ENCODE data around the gene CNTLN. TPM values are rescaled to one million over a fixed set of nuclear protein-coding genes. Genes with fewer than 3 reads are reported as not detected.

CNTLN gene
- total RNA-seq, 1 donor from 2014 or later, result 13.6 TPM

- TF ChIP-seq CTCF (IDR thresholded peaks at IDR 0.05), result no peak
- H3K27ac Mint-ChIP-seq (ENCODE audit: unreplicated experiment), result no peak overlapping the region
- no peak for DNase-seq (ENCODE audit: extremely low spot score, unreplicated experiment)
- H3K4me3 Mint-ChIP-seq (ENCODE audit: unreplicated experiment), result no peak overlapping the region
- no peaks in the 10 kb centered on the region for H3K27me3 Mint-ChIP-seq (ENCODE audit: unreplicated experiment)
- H3K4me1 Mint-ChIP-seq (ENCODE audit: unreplicated experiment), result no peaks in the 10 kb centered on the region
- H3K9me3 Mint-ChIP-seq (ENCODE audit: unreplicated experiment), result no peaks in the 10 kb centered on the region
- H3K36me3 Mint-ChIP-seq (ENCODE audit: unreplicated experiment), result peaks cover 13% of the 10 kb centered on the region
These were observed 337.3 kb downstream of the CNTLN start for GRCh38 chr9:17472126-17472525.

- Mint-ChIP-seq H3K9me3 (ENCODE audit: unreplicated experiment) (no peaks in the 10 kb centered on the region), H3K4me3 (ENCODE audit: unreplicated experiment) (no peak overlapping the region), H3K36me3 (ENCODE audit: unreplicated experiment) (peaks cover 13% of the 10 kb centered on the region), H3K4me1 (ENCODE audit: unreplicated experiment) (no peaks in the 10 kb centered on the region), H3K27ac (ENCODE audit: unreplicated experiment) (no peak overlapping the region), H3K27me3 (ENCODE audit: unreplicated experiment) (no peaks in the 10 kb centered on the region)
- no peak for DNase-seq (ENCODE audit: extremely low spot score, unreplicated experiment)
- TF ChIP-seq CTCF (IDR thresholded peaks at IDR 0.05), result no peak
These were observed 341.6 kb downstream of the CNTLN start for GRCh38 chr9:17476401-17476800.

GRCh38 chr9:17477816-17478215 lies 343.0 kb downstream of the CNTLN start:
- Mint-ChIP-seq H3K4me1 (ENCODE audit: unreplicated experiment) (no peaks in the 10 kb centered on the region), H3K36me3 (ENCODE audit: unreplicated experiment) (peaks cover 13% of the 10 kb centered on the region), H3K9me3 (ENCODE audit: unreplicated experiment) (no peaks in the 10 kb centered on the region), H3K27ac (ENCODE audit: unreplicated experiment) (no peak overlapping the region), H3K4me3 (ENCODE audit: unreplicated experiment) (no peak overlapping the region), H3K27me3 (ENCODE audit: unreplicated experiment) (no peaks in the 10 kb centered on the region)
- DNase-seq (ENCODE audit: extremely low spot score, unreplicated experiment), result no peak
- no peak for TF ChIP-seq CTCF (IDR thresholded peaks at IDR 0.05)

GRCh38 chr9:17480966-17481365 lies 346.1 kb downstream of the CNTLN start:
- no peaks in the 10 kb centered on the region for H3K27me3 Mint-ChIP-seq (ENCODE audit: unreplicated experiment)
- peaks cover 12% of the 10 kb centered on the region for H3K36me3 Mint-ChIP-seq (ENCODE audit: unreplicated experiment)
- H3K4me3 Mint-ChIP-seq (ENCODE audit: unreplicated experiment), result no peak overlapping the region
- no peaks in the 10 kb centered on the region for H3K9me3 Mint-ChIP-seq (ENCODE audit: unreplicated experiment)
- no peak overlapping the region for H3K27ac Mint-ChIP-seq (ENCODE audit: unreplicated experiment)
- TF ChIP-seq CTCF (IDR thresholded peaks at IDR 0.05), result no peak
- no peak for DNase-seq (ENCODE audit: extremely low spot score, unreplicated experiment)
- H3K4me1 Mint-ChIP-seq (ENCODE audit: unreplicated experiment), result no peaks in the 10 kb centered on the region

- no peak overlapping the region for H3K4me3 Mint-ChIP-seq (ENCODE audit: unreplicated experiment)
- DNase-seq (ENCODE audit: extremely low spot score, unreplicated experiment), result no peak
- peaks cover 8% of the 10 kb centered on the region for H3K36me3 Mint-ChIP-seq (ENCODE audit: unreplicated experiment)
- no peaks in the 10 kb centered on the region for H3K4me1 Mint-ChIP-seq (ENCODE audit: unreplicated experiment)
- no peaks in the 10 kb centered on the region for H3K27me3 Mint-ChIP-seq (ENCODE audit: unreplicated experiment)
- no peak overlapping the region for H3K27ac Mint-ChIP-seq (ENCODE audit: unreplicated experiment)
- no peak for TF ChIP-seq CTCF (IDR thresholded peaks at IDR 0.05)
- no peaks in the 10 kb centered on the region for H3K9me3 Mint-ChIP-seq (ENCODE audit: unreplicated experiment)
These were observed 346.7 kb downstream of the CNTLN start for GRCh38 chr9:17481565-17481964.

Data from osteocyte (in vitro differentiated cells).